Measurements from ENCODE around the gene MAP4K4.

DNA sequence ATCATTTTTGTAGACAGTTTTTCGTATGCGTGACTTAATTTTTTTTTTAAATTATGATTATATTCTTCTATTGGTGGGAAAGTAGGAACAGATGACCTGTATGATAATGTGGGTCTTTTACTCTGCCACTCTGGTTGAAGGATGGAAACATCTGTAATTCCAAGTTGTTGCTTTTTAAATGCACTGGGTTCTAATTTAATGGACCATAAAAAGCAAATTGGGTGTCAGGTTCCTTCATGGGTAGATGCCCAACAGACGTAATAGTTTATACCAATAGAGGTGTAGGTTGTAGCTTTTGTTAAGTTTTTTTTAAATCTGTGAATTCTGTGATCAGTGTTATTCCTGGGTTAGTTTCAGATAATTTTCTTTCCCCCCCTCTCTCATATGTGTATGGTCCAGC is 117.6 kb downstream of the MAP4K4 start:
- TF ChIP-seq, protein P1, sequence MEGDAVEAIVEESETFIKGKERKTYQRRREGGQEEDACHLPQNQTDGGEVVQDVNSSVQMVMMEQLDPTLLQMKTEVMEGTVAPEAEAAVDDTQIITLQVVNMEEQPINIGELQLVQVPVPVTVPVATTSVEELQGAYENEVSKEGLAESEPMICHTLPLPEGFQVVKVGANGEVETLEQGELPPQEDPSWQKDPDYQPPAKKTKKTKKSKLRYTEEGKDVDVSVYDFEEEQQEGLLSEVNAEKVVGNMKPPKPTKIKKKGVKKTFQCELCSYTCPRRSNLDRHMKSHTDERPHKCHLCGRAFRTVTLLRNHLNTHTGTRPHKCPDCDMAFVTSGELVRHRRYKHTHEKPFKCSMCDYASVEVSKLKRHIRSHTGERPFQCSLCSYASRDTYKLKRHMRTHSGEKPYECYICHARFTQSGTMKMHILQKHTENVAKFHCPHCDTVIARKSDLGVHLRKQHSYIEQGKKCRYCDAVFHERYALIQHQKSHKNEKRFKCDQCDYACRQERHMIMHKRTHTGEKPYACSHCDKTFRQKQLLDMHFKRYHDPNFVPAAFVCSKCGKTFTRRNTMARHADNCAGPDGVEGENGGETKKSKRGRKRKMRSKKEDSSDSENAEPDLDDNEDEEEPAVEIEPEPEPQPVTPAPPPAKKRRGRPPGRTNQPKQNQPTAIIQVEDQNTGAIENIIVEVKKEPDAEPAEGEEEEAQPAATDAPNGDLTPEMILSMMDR (IDR thresholded peaks at IDR 0.05), result no peak
- no peak for TF ChIP-seq POLR2A (IDR thresholded peaks at IDR 0.05)

Measured in thyroid gland (tissue), 4 donors.